Measurements from ENCODE around the gene KLHL40. TPM values are rescaled to one million over a fixed set of nuclear protein-coding genes. Genes with fewer than 3 reads are reported as not detected.
A peak's percentile ranks its signal among the peaks of the same experiment; 100 is the strongest.

The KLHL40 gene
- total and polyA plus RNA-seq, 9 of the 15 experiments (the other 6 are each of a cell fraction or from before 2014, with no cell fraction given): not detected

- TF ChIP-seq GTF2B (IDR thresholded peaks at IDR 0.05; ENCODE audit: extremely low read depth, insufficient read length): no peak
- no peak for TF ChIP-seq HLTF (IDR thresholded peaks at IDR 0.05)
- TF ChIP-seq ZNF280B (CRISPR knock-in tag; IDR thresholded peaks at IDR 0.05): no peak
- peak; percentile 60 for TF ChIP-seq CREB1 (IDR thresholded peaks at IDR 0.05)
- TF ChIP-seq CREB1 (CRISPR knock-in tag; IDR thresholded peaks at IDR 0.05): no peak
- no peak for TF ChIP-seq BRCA1 (IDR thresholded peaks at IDR 0.05)
- no peak for TF ChIP-seq BRCA1 (CRISPR knock-in tag; IDR thresholded peaks at IDR 0.05)
- no peak for TF ChIP-seq ARID3A (IDR thresholded peaks at IDR 0.05; ENCODE audit: borderline replicate concordance, low read depth, low read length)
- no peak for TF ChIP-seq ZFP36 (IDR thresholded peaks at IDR 0.05; ENCODE audit: low read depth, low read length, partially characterized antibody)
- TF ChIP-seq RNF219 (CRISPR knock-in tag; IDR thresholded peaks at IDR 0.05): no peak
- no peak for TF ChIP-seq ZNF165 (CRISPR knock-in tag; IDR thresholded peaks at IDR 0.05; ENCODE audit: borderline replicate concordance)
These were observed 1.3 kb upstream of the KLHL40 start (continued) for GRCh38 chr3:42683875-42684598.
